Measurements from ENCODE around the gene QSOX1.

- no peak for TF ChIP-seq CTCF (IDR thresholded peaks at IDR 0.05; ENCODE audit: low read depth, low read length, poor library complexity, severe bottlenecking)
- TF ChIP-seq EZH2phosphoT487 (IDR thresholded peaks at IDR 0.05; ENCODE audit: borderline replicate concordance, low read length): no peak
Measured at GRCh38 chr1:180157108-180157507, 2.4 kb downstream of the QSOX1 start.
